Measurements from ENCODE around the gene AGBL4. TPM values are rescaled to one million over a fixed set of nuclear protein-coding genes. Genes with fewer than 3 reads are reported as not detected.

The AGBL4 gene
- total and polyA plus RNA-seq, 11 donors, result 0.40 to 1.4 (median 0.54) TPM; not detected in 3

- WGBS, 4 donors, result 80 to 83% (median 82%) methylated on average over 3 of the region's 3 CpGs
- intact Hi-C loops (cut with DNase I), result no loop called here
- TF ChIP-seq, protein P1, sequence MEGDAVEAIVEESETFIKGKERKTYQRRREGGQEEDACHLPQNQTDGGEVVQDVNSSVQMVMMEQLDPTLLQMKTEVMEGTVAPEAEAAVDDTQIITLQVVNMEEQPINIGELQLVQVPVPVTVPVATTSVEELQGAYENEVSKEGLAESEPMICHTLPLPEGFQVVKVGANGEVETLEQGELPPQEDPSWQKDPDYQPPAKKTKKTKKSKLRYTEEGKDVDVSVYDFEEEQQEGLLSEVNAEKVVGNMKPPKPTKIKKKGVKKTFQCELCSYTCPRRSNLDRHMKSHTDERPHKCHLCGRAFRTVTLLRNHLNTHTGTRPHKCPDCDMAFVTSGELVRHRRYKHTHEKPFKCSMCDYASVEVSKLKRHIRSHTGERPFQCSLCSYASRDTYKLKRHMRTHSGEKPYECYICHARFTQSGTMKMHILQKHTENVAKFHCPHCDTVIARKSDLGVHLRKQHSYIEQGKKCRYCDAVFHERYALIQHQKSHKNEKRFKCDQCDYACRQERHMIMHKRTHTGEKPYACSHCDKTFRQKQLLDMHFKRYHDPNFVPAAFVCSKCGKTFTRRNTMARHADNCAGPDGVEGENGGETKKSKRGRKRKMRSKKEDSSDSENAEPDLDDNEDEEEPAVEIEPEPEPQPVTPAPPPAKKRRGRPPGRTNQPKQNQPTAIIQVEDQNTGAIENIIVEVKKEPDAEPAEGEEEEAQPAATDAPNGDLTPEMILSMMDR (IDR thresholded peaks at IDR 0.05), result no peak
- no peak for TF ChIP-seq POLR2A (IDR thresholded peaks at IDR 0.05)
- no peak overlapping the region for H3K27ac ChIP-seq
- H3K9me3 ChIP-seq, result no peaks in the 10 kb centered on the region
- ATAC-seq, result no peak
- H3K4me3 ChIP-seq, result no peak overlapping the region
- no peaks in the 10 kb centered on the region for H3K4me1 ChIP-seq
- no peaks in the 10 kb centered on the region for H3K27me3 ChIP-seq
- H3K36me3 ChIP-seq, result no peaks in the 10 kb centered on the region
- no peak for DNase-seq
These were observed 1393.9 kb downstream of the AGBL4 start for GRCh38 chr1:48629867-48630266.

GRCh38 chr1:48627486-48627885 lies 1396.3 kb downstream of the AGBL4 start:
- 30 to 43% (median 37%) methylated on average over 5 of the region's 5 CpGs for WGBS, 4 donors

DNA sequence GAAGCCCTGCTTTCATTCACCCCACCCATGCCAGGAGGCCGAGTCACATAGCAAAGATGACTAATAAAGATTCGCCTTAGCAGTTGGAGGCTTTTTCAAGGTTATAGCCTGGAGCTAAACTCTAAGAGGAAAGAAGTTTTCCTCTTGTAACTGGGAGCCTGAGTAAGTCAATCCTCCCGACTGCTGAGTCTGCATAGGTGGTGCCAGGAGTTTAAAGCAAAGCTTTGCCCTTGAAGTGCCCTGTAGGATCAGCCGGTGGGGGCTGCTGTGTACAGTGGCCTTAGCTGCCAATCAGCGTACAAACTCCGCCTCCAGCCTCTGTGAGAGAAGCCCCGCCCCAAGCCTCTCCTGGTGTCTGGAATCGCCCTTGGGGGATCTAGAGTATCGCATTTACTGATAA lies 1404.2 kb downstream of the AGBL4 start:
- DNase-seq (peak in 2 of 5 donors; percentile 27 to 29), ATAC-seq (peak in 3 of 4 donors; percentile 37 to 58 (median 37))
- peaks cover 0 to 10% (median 0%) of the 10 kb centered on the region in 9 donors for H3K27me3 ChIP-seq
- H3K27ac ChIP-seq, result no peak overlapping the region
- peak overlapping the region in 1 of 12 donors; percentile 26 for H3K4me3 ChIP-seq
- TF ChIP-seq POLR2A (IDR thresholded peaks at IDR 0.05), result no peak
- TF ChIP-seq, protein P1 (IDR thresholded peaks at IDR 0.05), result no peak
- H3K9me3 ChIP-seq, result no peaks in the 10 kb centered on the region
- no peaks in the 10 kb centered on the region for H3K36me3 ChIP-seq
- intact Hi-C loops (cut with DNase I), result no loop called here
- 35 to 42% (median 38%) methylated on average over 9 of the region's 9 CpGs for WGBS, 4 donors
- H3K4me1 ChIP-seq, result peaks cover 0 to 11% (median 0%) of the 10 kb centered on the region in 12 donors

More at GRCh38 chr1:48627486-48627885, 1396.3 kb downstream of the AGBL4 start:
- intact Hi-C loops (cut with DNase I), result no loop called here
- H3K27ac ChIP-seq, result no peak overlapping the region
- H3K27me3 ChIP-seq, result no peaks in the 10 kb centered on the region
- DNase-seq (no peak), ATAC-seq (no peak)
- H3K4me3 ChIP-seq, result no peak overlapping the region
- no peaks in the 10 kb centered on the region for H3K36me3 ChIP-seq
- TF ChIP-seq, protein P1 (IDR thresholded peaks at IDR 0.05), result no peak
- TF ChIP-seq POLR2A (IDR thresholded peaks at IDR 0.05), result no peak
- no peaks in the 10 kb centered on the region for H3K9me3 ChIP-seq
- no peaks in the 10 kb centered on the region for H3K4me1 ChIP-seq

- Histone ChIP-seq H3K27ac (no peak overlapping the region), H3K36me3 (no peaks in the 10 kb centered on the region), H3K4me3 (no peak overlapping the region), H3K27me3 (peaks cover 0 to 10% (median 0%) of the 10 kb centered on the region in 9 donors), H3K4me1 (peaks cover 0 to 11% (median 0%) of the 10 kb centered on the region in 12 donors), H3K9me3 (no peaks in the 10 kb centered on the region)
- DNase-seq (no peak), ATAC-seq (peak in 1 of 4 donors; percentile 20)
- WGBS, 4 donors, result 50 to 61% (median 56%) methylated on average over 3 of the region's 3 CpGs
- TF ChIP-seq POLR2A (IDR thresholded peaks at IDR 0.05), result no peak
- TF ChIP-seq, protein P1 (IDR thresholded peaks at IDR 0.05), result no peak
- intact Hi-C loops (cut with DNase I), result no loop called here
These were observed 1406.5 kb downstream of the AGBL4 start for GRCh38 chr1:48617252-48617651.

All from heart left ventricle (tissue), 16 donors.